Activated CD4-positive, alpha-beta T cell treated with anti-CD3 and anti-CD28 coated beads for 24 hours (primary cell): Measurements from ENCODE around the gene GGT6.
"Not testable (repeated sequence)": the region's sequence is repeated elsewhere in the genome, so short reads cannot be mapped to it uniquely, and the experiment has no call there.

Experiments
- DNase-seq, 2 donors: peaks; one replicate each; pipeline ENCODE4 v3.0.0-alpha.2; 2020; ENCODE audit warnings: low read depth in 2 of 2

The GGT6 gene, protein sequence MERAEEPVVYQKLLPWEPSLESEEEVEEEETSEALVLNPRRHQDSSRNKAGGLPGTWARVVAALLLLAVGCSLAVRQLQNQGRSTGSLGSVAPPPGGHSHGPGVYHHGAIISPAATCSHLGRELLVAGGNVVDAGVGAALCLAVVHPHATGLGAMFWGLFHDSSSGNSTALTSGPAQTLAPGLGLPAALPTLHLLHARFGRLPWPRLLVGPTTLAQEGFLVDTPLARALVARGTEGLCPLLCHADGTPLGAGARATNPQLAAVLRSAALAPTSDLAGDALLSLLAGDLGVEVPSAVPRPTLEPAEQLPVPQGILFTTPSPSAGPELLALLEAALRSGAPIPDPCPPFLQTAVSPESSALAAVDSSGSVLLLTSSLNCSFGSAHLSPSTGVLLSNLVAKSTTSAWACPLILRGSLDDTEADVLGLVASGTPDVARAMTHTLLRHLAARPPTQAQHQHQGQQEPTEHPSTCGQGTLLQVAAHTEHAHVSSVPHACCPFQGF

DNA sequence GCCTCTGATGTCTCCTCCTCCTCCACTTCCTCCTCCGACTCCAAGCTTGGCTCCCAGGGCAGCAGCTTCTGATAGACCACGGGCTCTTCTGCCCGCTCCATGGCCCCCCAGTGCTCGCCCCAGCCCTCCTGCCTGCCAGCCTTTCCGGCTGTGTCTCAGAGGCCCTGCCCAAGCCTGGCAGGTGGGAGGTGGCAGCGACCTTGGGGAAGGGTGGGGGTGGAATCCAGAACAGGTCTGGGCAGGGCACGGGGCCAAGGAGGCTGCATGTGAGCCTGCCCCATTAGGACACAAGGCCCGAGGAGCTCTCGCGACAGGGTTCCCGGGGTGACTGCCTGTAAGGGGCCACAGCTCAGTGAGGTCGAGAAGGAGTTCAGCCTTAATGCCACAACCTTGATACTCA, at the start of gene GGT6:
TSS of gene GGT6 (minus strand) at position 157 of the 400 bp plus-strand sequence. CDS start at position 101, 56 bp downstream.
- no peak for DNase-seq

DNA sequence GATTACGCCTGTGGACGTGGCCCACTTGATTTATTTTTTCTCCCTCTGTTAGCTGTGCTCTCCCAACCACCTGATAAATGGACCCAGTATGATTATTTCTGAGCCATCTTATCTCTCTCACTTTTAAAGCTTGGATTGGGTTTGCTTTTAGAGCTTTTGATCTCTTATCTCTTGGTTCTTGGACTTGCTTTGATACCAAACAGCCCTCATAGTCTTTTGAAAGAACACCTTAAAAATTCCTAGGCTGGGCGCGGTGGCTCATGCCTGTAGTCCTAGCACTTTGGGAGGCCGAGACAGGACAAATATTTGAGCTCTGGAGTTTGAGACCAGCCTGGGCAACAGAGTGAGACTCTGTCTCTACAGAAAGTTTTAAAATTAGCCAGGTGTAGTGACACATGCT, 49.8 kb upstream of the GGT6 start:
- DNase-seq = no peak

DNA sequence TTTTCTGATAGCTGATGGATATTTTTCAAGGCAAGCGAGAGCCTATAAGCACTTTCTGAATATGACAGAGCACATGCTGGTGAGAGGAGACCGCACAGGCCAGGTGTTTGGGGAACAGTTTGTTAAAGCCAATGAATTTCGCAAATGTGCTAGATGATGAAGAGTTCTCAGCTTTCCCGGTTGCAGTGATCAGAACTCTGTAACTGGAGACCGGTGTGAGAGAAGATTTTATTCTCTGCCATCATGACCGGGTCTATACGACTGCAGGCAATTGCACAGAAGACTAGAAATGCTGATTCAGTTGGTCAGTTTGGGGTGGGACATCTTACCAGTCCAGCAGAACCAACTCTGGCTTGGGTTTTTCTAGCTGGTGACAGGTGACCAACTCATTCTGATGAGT, 49.4 kb upstream of the GGT6 start:
- DNase-seq = no peak

DNA sequence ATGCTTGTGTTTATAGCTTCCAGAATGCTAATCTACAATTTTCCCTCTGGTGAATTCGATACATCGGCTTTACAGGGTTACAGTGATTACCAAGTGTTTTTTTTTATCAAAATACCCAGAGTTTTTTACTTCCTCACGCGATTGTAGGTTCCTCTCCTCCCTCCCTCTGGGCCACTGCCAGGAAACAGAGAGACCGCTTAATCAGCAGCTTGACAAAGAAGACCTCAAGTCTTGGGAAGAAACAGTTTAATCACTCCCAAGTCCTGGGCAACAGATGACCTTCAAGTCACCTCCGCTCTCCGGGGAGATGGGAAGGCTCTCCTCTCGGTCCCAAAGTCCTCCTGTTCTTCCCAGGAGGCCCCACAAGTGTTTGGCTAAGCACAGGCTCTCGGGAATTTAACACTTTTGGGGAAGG, 47.4 kb upstream of the GGT6 start:
- DNase-seq = no peak

DNA sequence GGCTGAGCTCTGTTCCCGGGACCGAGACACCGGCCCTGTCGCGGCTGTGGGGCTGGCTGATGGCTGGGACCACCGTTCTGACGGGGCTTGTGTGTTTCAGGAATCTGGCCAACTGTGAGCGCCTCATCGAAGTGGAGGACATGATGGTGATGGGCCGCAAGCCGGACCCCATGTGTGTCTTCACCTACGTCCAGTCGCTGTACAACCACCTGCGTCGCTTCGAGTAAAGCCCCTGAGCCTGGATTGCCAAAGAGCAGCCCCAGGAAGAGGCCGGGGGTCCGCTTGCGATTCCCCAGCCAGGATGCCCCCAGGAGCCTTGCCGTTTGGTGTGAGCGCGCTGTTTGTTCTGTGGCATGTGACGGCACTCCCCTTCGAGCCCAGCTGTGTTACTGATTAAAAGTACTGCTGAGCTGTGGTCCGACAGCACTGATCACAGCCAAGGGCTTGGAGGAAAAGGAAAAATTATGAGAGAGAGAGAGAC, 46.9 kb upstream of the GGT6 start:
- no peak for DNase-seq

DNA sequence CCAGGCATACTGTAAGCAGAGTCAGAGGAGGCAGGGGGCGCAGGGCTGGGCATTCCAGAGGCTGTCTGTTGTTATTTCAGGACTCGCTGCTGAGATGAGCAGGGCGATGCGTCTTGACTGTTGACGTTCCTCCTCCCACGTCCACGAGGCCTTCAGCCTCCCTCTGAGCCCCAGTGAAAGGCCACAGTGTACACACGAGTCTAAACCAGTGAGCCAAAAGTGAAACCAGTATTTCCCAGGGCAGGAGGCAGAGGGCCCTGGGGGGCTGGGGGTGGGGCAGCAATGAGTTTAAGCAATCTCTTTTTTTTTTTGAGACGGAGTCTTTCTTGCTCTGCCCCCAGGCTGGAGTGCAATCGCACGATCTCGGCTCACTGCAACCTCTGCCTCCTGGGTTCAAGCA, 45.4 kb upstream of the GGT6 start:
- DNase-seq = no peak

DNA sequence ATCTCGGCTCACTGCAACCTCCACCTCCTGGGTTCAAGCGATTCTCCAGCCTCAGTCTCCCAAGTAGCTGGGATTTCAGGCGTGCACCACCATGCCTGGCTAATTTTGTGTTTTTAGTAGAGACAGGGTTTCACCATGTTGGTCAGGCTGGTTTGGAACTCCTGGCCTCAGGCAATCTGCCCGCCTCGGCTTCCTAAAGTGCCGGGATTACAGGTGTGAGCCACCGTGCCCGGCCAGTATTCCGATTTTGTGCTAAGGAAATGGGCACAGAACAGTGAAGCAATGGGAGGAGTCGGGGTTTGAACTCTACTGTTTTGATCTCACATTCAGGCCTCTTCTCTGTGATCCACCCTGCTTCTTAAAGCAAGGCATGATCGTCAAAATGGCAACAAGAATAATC, 44.4 kb upstream of the GGT6 start:
- DNase-seq = not testable (repeated sequence)

DNA sequence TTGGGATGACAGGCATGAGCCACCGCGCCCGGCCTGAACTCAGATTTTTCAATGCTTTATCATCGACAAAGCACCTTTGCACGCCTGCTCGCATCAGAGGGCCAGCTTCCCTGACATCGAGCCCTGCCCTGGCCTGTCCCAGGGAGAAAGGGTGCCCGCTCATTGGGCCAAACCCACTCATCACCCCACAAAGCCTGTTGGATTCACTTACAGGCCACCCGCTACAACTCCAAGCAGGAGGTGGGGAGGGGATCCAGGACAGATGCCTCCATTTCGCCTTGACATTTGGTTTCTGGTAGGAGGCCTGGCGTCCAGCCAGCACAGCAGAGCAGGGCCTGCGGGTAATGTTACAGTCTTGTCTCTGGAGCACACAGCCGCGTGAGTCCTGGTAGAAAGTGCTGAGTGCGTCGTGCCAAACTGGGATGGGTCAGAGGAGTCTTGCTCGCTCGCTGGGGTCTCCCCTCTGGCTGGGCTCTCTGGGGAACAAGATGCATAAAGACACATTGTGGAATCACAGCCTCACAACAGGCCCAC, 43.8 kb upstream of the GGT6 start:
- DNase-seq = no peak

DNA sequence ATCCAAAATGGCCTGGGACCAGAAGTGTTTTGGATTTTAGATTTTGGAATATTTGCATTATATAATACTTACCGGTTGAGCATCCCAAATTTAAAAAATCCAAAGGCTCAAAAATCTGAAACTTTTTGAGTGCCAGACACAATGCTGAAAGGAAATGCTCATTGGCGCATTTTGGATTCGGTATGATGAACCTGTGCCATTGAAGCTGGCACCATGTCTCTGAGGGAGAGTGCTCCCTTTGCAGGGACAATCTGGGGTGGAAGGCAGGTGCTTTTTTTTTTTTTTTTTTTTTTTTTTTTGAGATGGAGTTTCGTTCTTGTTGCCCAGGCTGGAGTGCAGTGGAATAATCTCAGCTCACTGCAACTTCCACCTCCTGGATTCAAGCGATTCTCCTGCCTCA, 41.7 kb upstream of the GGT6 start:
- DNase-seq = no peak

DNA sequence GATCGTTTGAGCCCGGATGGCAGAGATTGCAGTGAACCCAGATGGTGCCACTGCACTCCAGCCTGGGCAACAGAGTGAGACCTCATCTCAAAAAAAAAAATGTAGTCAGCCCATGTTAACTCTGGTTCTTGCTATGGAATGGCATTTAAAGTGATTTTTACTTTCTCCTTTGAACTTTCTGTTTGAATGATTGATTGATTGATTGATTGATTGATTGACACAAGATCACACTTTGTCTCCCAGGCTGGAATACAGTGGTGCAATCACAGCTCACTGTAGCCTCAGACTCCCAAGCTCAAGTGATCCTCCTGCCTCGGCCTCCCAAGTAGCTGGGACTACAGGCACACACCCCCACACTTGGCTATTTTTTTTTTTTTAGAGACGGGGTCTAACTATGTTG, 40.9 kb upstream of the GGT6 start:
- DNase-seq = no peak

DNA sequence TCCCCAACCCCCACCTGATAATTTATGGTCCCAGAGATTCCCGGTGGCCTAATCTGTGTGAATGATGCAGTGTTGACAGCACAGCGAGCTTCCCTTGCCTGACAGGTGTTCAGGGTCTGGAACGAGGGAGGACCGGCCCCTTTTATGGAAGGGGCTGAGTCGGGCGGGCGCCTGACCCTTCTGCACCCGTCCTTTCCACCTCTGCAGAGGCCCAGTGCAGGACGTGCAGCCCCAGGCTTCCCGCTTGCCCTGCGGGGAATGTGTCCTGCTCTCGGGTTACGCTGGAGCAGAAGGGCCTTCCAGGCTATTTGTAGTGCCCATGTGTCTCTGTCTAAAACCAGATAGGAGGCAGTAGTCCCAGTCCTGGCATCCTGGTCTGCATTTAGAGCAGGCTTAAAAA, 40.2 kb upstream of the GGT6 start:
- DNase-seq = no peak

DNA sequence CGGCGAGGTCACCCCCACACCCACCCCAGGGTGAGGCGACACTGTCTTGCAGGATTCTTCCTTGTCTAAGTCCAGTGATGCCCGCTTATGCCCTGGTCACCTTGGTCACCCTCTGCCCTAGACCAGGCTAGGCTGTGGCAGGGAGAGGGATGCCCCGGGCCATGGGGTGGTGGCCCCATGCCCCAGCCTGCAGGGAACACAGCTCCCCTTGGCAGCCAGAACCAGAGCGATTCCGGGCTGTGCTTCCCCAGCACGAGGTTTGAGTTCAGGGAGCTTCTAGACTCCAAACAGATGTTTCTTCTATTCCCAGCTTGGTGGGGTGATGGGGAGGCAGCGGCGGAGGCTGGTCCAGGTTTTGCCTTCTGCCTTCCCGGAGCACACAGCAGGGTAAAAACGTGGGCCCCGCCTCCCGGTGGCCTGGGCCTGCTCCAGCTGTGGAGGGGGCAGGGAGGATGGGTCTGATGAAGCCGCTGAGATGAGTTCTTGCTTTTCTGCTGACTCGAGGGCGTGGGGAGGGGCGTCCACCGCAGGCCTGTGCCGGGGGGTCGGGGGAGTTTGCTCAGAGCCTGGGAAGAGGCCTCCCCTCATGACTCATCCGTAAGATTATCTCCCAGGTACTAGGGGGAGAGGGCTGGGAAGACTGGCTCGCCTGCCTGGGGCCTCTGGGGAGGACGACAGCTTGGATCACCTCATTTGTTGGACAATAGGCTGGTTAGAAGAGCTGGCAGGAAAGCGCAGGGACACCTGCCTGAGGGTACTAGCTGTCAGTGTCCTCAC, 39.3 kb upstream of the GGT6 start:
- DNase-seq = no peak

DNA sequence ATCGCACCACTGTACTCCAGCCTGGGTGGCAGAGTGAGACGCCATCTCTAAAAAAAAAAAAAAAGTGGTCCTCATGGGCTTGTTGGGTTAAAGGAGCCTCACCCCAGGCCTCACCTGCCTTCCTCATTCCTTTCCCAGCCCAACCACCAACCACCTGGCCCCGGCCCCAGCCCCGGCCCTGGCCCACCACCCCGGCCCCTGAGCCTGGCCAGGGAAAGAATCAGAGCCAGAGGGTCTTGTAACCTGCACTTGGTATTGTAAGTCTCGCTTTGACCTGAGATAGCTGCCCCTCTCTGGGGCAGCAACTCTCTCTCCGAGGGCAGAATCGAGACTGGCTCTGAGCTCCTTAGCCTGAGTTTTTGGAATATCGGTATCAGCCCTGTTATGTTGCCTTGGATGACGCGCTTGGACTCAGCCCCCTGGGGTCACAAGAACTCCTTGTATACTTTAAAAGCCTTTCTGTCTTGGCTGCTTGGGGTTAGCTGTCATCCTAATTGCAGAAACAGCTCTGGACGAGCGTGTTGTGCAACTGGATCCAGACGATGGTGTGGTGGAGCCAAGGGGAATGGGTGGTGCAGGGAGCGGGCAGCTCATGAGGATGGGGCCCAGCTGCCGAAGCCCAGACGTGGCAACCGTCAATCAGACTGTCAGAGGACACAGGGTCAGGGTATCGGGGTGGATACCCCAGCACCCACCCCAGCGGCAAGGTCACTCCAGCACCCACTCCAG, 38.6 kb upstream of the GGT6 start:
- DNase-seq = no peak

DNA sequence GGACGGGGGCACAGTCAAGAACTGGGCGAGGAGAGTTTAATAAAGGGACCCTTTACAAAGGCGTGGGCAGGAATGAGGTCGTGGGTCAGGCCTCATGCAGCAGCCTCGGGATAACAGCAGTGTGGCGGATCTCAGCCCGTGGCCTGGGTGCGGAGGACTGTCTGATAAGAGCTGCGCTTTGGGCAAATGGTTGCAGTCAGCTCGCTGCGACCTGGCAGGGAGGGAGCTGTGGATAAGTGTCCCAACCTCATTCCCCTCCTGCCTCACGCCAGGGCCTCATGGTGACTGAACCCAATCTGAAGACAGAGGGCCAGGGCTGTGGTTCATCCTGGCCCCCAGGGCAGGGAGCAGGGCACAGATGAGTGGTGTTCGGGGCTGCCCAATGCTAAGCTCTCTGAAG, 37.6 kb upstream of the GGT6 start:
- DNase-seq = no peak

DNA sequence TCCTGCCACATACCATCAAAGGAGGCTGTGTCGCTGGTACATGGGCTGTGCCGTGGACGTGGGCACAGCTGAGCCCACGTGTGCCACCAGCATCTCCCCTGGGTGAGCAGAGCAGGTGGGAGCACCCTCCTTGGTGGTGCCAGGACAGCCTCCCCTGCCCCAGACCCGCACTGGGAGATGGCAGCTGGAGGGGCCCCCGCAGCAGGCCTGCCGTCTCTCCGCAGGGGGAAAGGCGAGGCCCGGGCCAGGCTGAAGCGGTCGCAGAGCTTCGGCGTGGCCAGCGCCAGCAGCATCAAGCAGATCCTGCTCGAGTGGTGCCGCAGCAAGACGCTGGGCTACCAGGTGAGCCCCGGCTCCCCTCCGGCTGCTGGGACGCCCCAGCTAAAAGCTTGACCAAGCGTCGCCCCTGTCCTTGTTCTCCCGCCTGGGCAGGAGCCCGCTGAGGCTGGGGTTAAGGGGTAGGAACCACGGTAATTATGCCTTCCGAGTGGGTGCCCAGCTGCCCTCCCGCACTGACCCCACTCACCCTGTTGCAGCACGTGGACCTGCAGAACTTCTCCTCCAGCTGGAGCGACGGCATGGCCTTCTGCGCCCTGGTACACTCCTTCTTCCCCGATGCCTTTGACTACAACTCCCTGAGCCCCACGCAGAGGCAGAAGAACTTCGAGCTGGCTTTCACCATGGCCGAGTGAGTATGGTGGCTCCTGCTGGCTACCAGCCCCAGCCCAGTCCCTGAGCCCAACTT, 36.4 kb upstream of the GGT6 start:
- DNase-seq = no peak

DNA sequence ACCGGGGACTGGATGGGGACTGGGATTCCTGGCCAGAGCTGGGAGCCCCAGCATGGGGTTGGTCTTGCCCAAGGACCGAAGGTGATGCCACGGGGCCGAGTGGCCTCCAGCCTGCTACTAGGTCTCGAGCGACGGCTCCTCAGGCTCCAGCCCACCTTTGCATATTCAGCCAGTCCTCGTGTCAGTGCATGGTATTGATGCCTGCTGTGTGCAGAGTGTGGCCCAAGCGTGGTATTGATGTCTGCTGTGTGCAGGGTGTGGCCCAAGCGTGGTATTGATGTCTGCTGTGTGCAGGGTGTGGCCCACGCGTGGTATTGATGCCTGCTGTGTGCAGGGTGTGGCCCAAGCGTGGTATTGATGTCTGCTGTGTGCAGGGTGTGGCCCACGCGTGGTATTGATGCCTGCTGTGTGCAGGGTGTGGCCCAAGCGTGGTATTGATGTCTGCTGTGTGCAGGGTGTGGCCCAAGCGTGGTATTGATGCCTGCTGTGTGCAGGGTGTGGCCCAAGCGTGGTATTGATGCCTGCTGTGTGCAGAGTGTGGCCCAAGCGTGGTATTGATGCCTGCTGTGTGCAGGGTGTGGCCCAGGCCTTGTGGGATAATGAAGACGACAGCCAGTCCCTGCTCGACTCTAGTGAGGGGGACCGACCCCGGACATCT, 35.4 kb upstream of the GGT6 start:
- DNase-seq = not testable (repeated sequence)

DNA sequence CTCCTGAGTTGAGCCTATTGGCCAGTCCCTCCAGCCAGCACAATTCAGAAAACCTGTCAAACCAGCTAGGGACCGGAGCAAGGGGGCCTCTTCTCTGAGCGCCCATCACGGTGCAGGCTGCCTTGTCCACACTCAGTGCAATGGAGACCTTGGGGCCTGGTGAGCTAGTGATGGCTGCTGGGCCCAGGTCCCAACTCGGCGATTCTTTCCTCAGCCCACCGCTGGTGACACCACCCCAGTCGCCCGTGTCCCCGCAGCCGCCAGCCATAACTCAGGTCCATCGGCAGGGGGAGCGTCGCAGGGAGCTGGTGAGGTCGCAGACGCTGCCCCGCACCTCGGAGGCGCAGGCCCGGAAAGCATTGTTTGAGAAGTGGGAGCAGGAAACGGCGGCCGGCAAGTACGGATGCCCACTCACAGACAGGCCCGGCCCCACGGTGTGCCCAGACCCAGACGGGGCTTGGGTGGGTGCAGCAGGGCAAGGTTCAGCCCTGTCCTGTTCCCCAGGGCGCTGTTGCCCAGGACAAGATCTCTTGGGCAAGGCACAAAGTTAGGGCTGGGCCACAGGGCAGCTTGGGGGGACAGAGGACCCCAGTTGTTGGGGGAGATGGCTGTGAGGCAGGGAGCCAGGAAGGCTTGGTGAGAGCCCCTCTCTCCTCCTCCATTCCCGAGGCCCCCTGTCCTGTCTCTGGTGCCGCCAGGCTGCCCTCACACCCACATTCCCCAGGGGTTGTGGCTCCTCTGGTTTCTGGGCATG, 34.7 kb upstream of the GGT6 start:
- DNase-seq = peak in 1 of 2 donors; percentile 26

DNA sequence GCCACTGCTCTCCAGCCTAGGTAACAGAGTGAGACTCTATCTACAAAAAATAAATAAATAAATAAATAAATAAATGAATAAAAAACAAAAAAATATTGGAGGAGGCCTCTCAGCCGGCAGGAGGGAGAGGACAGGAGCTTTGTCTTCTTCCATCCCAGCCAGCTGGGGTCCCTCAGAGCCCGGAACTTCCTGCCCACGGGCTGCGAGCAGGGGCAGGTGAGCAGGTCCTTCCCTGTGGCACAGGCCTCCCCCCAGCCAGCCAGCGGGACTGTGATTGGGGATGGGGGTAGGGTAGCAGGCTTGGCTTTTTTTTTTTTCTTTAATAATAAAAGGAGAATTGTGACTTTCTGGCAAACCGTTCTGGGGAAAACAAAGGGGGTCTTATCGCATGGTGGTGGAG, 34.0 kb upstream of the GGT6 start:
- DNase-seq = no peak

DNA sequence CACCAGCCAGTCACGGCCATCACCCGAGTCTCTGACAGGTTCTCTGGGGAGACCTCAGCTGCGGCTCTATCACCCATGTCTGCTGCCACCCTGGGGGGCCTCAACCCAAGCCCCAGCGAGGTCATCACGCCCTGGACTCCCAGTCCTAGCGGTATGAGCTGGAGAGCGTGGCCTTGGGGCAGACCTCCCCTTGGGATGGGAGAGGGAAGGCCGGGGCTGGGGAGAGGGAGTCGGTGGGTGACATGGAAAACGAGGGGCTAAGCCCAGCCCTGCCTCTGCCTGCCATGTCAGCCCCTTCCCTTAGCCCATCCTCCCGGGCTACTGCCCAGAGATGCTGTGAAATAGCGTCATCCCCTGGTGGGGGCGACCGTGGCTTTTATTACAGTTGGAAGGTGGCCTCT, 32.6 kb upstream of the GGT6 start:
- DNase-seq = no peak
